ENCODE data around the gene SMIM22.

Gene SMIM22

GRCh38 chr16:4785758-4786433 is 9.3 kb upstream of the SMIM22 start:
- TF ChIP-seq, protein P1, sequence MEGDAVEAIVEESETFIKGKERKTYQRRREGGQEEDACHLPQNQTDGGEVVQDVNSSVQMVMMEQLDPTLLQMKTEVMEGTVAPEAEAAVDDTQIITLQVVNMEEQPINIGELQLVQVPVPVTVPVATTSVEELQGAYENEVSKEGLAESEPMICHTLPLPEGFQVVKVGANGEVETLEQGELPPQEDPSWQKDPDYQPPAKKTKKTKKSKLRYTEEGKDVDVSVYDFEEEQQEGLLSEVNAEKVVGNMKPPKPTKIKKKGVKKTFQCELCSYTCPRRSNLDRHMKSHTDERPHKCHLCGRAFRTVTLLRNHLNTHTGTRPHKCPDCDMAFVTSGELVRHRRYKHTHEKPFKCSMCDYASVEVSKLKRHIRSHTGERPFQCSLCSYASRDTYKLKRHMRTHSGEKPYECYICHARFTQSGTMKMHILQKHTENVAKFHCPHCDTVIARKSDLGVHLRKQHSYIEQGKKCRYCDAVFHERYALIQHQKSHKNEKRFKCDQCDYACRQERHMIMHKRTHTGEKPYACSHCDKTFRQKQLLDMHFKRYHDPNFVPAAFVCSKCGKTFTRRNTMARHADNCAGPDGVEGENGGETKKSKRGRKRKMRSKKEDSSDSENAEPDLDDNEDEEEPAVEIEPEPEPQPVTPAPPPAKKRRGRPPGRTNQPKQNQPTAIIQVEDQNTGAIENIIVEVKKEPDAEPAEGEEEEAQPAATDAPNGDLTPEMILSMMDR (IDR thresholded peaks at IDR 0.05) = no peak

GRCh38 chr16:4787068-4787467 is 8.1 kb upstream of the SMIM22 start:
- TF ChIP-seq, protein P1 (IDR thresholded peaks at IDR 0.05) = no peak

DNA sequence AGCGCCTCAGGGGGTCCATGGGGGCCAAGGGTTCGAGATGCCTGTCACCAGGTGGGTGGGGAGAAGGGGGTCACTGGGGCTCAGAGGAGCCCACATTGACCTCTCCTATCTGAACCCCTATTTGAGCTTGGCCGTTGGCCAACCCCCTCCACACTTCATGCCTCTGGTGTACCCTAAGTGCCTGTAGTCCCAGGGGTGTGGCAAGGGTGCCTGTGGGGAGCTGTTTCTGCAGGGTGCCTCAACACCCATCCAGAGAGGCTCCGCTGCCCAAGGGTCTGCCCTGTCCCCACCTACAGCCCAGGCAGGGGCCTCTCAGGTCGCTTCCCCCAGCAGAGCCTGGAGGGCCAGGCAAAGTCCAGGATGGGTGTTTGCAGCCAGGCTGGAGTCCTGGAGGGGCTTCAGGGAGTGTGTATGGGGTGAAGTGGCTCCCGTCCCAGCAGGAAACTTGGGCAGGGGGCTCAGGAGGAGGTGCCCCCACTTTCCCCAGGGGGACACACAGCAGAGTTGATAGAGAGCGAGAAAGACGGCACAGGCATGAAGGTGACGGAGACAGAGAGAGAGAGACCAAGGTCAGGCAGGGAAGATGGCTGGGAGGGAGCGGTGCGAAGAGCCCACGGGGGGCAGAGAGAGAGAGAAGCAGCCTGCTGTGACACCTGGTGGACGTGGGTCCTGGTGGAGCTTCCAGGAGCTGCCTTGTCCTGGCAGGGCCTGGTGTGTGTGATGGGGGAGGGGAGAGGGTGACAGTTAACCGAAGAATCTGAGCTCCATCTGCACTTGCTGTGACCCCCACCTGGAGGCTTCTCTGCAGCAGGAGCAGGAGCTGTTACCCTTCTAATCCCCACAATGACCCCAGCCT is 7.3 kb upstream of the SMIM22 start, which contains the start of gene SEPTIN12:
SEPTIN12 (minus strand) TSS at position 719 of the 856 bp plus-strand sequence; CDS start at position 19, 700 bp downstream.
- TF ChIP-seq, protein P1 (IDR thresholded peaks at IDR 0.05) = no peak

GRCh38 chr16:4788489-4788889 is 6.7 kb upstream of the SMIM22 start:
- TF ChIP-seq, protein P1 (IDR thresholded peaks at IDR 0.05) = no peak

GRCh38 chr16:4788910-4789309 is 6.3 kb upstream of the SMIM22 start:
- TF ChIP-seq, protein P1 (IDR thresholded peaks at IDR 0.05) = no peak

DNA sequence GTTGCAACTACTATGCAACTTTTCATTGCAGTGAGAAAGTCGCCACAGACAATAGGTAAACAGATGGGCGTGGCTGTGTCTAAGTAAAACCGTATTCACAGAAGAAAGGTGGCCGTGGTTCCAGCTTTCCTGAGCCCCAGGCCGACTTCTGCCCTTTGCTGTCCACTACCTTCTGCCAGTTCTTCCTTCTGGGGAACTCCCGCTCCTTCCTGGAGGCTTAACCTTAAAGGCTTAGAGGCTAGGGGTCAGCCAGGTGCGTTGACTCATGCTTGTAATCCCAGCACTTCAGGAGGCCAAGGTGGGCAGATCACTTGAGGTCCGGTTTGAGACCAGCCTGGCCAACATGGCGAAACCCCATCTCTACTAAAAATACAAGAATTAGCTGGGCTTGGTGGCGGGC is 4.9 kb upstream of the SMIM22 start:
- TF ChIP-seq, protein P1 (IDR thresholded peaks at IDR 0.05) = no peak

DNA sequence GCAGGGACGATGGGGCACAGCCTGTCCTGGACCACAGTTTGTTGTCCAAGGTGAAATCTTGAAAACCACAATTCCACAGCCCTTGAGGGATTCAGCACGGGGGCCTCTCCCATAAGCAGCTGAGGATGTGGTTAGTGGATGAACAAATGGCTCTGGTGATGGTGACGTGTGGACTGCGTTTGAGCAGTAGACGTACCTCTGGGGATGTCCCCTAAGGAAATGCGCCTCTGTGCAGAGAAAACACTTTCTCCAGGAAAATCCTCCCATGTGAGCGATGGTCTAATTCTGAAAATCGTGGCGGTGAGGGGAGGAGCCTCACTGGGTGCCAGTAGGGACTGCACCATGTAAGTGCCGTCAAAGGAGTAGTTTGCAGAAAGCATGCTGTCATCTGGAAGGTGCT is 4.3 kb upstream of the SMIM22 start:
- TF ChIP-seq, protein P1 (IDR thresholded peaks at IDR 0.05) = no peak

All from LNCAP (cell line).